A673 (cell line): ENCODE data around the gene NLRX1. TPM values are rescaled to one million over a fixed set of nuclear protein-coding genes. Genes with fewer than 3 reads are reported as not detected.

ENCODE experiments used
- BruUV-seq: library from RNA; stranded (reverse); fragments of 400-500 nt; replicated peaks from 2 replicates; lab custom pipeline; 2021; lab: Mats Ljungman, UMichigan
- CTCF ChIA-PET: fragments of 300-600 bp; sonication (Branson Sonifier 250); formaldehyde crosslinking; loops from one replicate; lab custom pipeline; 2022; ENCODE audit warnings: antibody characterized with exemption; lab: Charles Lee
- POLR2A ChIA-PET: fragments of 300-600 bp; sonication (Branson Sonifier 250); formaldehyde crosslinking; loops from one replicate; lab custom pipeline; 2022; ENCODE audit warnings: antibody characterized with exemption; ENCODE audit not compliant: low non-redundant PET; lab: Charles Lee
- DNase-seq: peaks from one replicate; pipeline ENCODE4 v3.0.0-alpha.2; 2015; ENCODE audit warnings: low spot score
- H3K27ac ChIP-seq: fragments of 200-600 bp; sonication (generic); 2 replicates; pipeline ENCODE4 v1.5.1; 2016; ENCODE audit warnings: mixed run types, low read depth, mild to moderate bottlenecking, mixed read lengths, antibody characterized with exemption, low read length; ENCODE audit not compliant: poor library complexity, severe bottlenecking
- H3K27me3 ChIP-seq: fragments of 200-600 bp; sonication (generic); replicated peaks from 2 replicates; pipeline ENCODE4 v1.6.1; 2017; ENCODE audit warnings: mixed run types, low read depth, mild to moderate bottlenecking, mixed read lengths, antibody characterized with exemption, low read length; ENCODE audit not compliant: insufficient read depth, poor library complexity
- H3K36me3 ChIP-seq: fragments of 200-600 bp; sonication (generic); 2 replicates; pipeline ENCODE4 v1.6.1; 2016; ENCODE audit warnings: mixed run types, mild to moderate bottlenecking, mixed read lengths, antibody characterized with exemption, low read length; ENCODE audit not compliant: insufficient read depth, poor library complexity, severe bottlenecking
- H3K4me1 ChIP-seq: fragments of 200-600 bp; sonication (generic); 2 replicates; pipeline ENCODE4 v1.6.1; 2017; ENCODE audit warnings: mixed run types, mild to moderate bottlenecking, mixed read lengths, antibody characterized with exemption, low read length; ENCODE audit not compliant: insufficient read depth, poor library complexity, severe bottlenecking
- H3K4me3 ChIP-seq: fragments of 200-600 bp; sonication (generic); 2 replicates; pipeline ENCODE4 v1.5.1; 2016; ENCODE audit warnings: low read depth, mixed run types, mild to moderate bottlenecking, mixed read lengths, low read length; ENCODE audit not compliant: poor library complexity, severe bottlenecking
- H3K9me3 ChIP-seq: fragments of 200-600 bp; sonication (generic); 2 replicates; pipeline ENCODE4 v1.6.1; 2016; ENCODE audit warnings: mixed run types, low read depth, mild to moderate bottlenecking, mixed read lengths, antibody characterized with exemption, low read length; ENCODE audit not compliant: poor library complexity, severe bottlenecking
- CTCF ChIP-seq: fragments of 300-800, 200-600 bp; sonication (generic); conservative IDR thresholded peaks from 2 replicates; pipeline ENCODE4 v1.5.1; 2017; ENCODE audit warnings: low read depth, mild to moderate bottlenecking, antibody characterized with exemption, low read length, moderate library complexity, mixed read lengths
- EZH2 ChIP-seq: fragments of 200-600 bp; sonication (generic); IDR thresholded peaks from 2 replicates; pipeline ENCODE4 v1.6.1; 2017; ENCODE audit warnings: borderline replicate concordance, low read depth, mild to moderate bottlenecking, mixed read lengths, antibody characterized with exemption, low read length; ENCODE audit not compliant: poor library complexity, severe bottlenecking
- intact Hi-C: fragments of 100-400 bp; cut with micrococcal nuclease; formaldehyde crosslinking; loops from one replicate; pipeline ENCODE4 v1.10.0; 2022; ENCODE audit not compliant: unreplicated experiment
- total RNA-seq: library from RNA; stranded (reverse); gene quantifications from 2 replicates; pipeline ENCODE4 v1.2.3, GENCODE V29; 2021

NLRX1 gene
- total RNA-seq, 1 experiment from 2014 or later: 1.4 TPM

GRCh38 chr11:119194811-119195440 is 26.4 kb downstream of the NLRX1 start:
- Histone ChIP-seq H3K4me3 (no peak overlapping the region), H3K27ac (no peak overlapping the region), H3K36me3 (no peaks in the 10 kb centered on the region), H3K27me3 (no peaks in the 10 kb centered on the region), H3K4me1 (no peaks in the 10 kb centered on the region), H3K9me3 (no peaks in the 10 kb centered on the region)
- no TSS peak for BruUV-seq
- intact Hi-C loops: no loop called here
- ChIA-PET CTCF (interaction anchor here (0.5 to 1.0 kb wide), 3 partner anchors 8 to 88 kb away, joined by 3 to 6 read pairs (median 5); no protein-coding TSS in a partner anchor), POLR2A (no interaction called here)
- TF ChIP-seq CTCF: no peak
- no peak for TF ChIP-seq EZH2
- DNase-seq: no peak

GRCh38 chr11:119195680-119196079 is 27.2 kb downstream of the NLRX1 start:
- no TSS peak for BruUV-seq
- H3K27me3 ChIP-seq: no peaks in the 10 kb centered on the region
- no peak overlapping the region for H3K4me3 ChIP-seq
- DNase-seq: peak; percentile 57
- intact Hi-C loops: loop anchor here (2.0 kb wide), 3 partner anchors 51 to 139 kb away; partner anchors contain the start of gene HYOU1
- CTCF ChIA-PET: interaction anchor here (1.0 kb wide), 1 partner anchor 87 kb away, joined by 3 read pairs; no protein-coding TSS in a partner anchor
- TF ChIP-seq CTCF (no peak), EZH2 (no peak)
- no peaks in the 10 kb centered on the region for H3K4me1 ChIP-seq
- H3K27ac ChIP-seq: no peak overlapping the region
- POLR2A ChIA-PET: no interaction called here
- no peaks in the 10 kb centered on the region for H3K9me3 ChIP-seq
- H3K36me3 ChIP-seq: no peaks in the 10 kb centered on the region

- Histone ChIP-seq H3K4me1 (no peaks in the 10 kb centered on the region), H3K27me3 (no peaks in the 10 kb centered on the region), H3K27ac (no peak overlapping the region), H3K9me3 (no peaks in the 10 kb centered on the region), H3K36me3 (no peaks in the 10 kb centered on the region), H3K4me3 (no peak overlapping the region)
- ChIA-PET POLR2A (interaction anchor here (0.5 kb wide), 1 partner anchor 94 kb away, joined by 3 read pairs; no protein-coding TSS in a partner anchor), CTCF (interaction anchor here (0.7 to 1.5 kb wide), 2 partner anchors 87 to 95 kb away, joined by 4 to 8 read pairs; partner anchors contain the start of gene DPAGT1)
- peak; percentile 89 for DNase-seq
- intact Hi-C loops: loop anchor here (1.0 to 2.0 kb wide), 4 partner anchors 52 to 140 kb away; partner anchors contain the start of genes HYOU1 and VPS11
- no TSS peak for BruUV-seq
- TF ChIP-seq EZH2: no peak
- peak; percentile 95 for TF ChIP-seq CTCF
Observed at GRCh38 chr11:119196833-119197483, 28.4 kb downstream of the NLRX1 start.
